ENCODE data around the gene CACNB2. TPM values are rescaled to one million over a fixed set of nuclear protein-coding genes. Genes with fewer than 3 reads are reported as not detected.

The CACNB2 gene
- total and polyA plus RNA-seq, 2 donors (not counting 3 experiments of a cell fraction or from before 2014, with no cell fraction given), result not detected

GRCh38 chr10:18261768-18262231, 121.6 kb downstream of the CACNB2 start:
- no peak overlapping the region for H3K27ac ChIP-seq (ENCODE audit: insufficient read depth, low read depth, low read length)
- TF ChIP-seq JUN (IDR thresholded peaks at IDR 0.05; ENCODE audit: borderline replicate concordance, insufficient read depth, insufficient read length, low read depth), result no peak
- TF ChIP-seq MYC (IDR thresholded peaks at IDR 0.05; ENCODE audit: low read depth, low read length), result no peak
- no peak for TF ChIP-seq CTCF (IDR thresholded peaks at IDR 0.05; ENCODE audit: extremely low read depth in 1 of 2, insufficient read depth in 1 of 2, low read depth in 1 of 2, low read length in 2 of 2)
- no peak for TF ChIP-seq GATA2 (IDR thresholded peaks at IDR 0.05; ENCODE audit: insufficient read depth, insufficient read length, low read depth, low read length)
- TF ChIP-seq POLR2AphosphoS5 (IDR thresholded peaks at IDR 0.05; ENCODE audit: insufficient read depth, low read depth, low read length), result no peak
- no peak for TF ChIP-seq MAX (IDR thresholded peaks at IDR 0.05; ENCODE audit: insufficient read depth, insufficient read length)
- TF ChIP-seq EZH2 (IDR thresholded peaks at IDR 0.05; ENCODE audit: borderline replicate concordance, low read depth, low read length, severe bottlenecking), result no peak
- no peak for TF ChIP-seq POLR2A (IDR thresholded peaks at IDR 0.05; ENCODE audit: low read depth, low read length)
- TF ChIP-seq FOS (IDR thresholded peaks at IDR 0.05; ENCODE audit: borderline replicate concordance, insufficient read depth, low read length), result no peak
- no peaks in the 10 kb centered on the region for H3K79me2 ChIP-seq (ENCODE audit: control insufficient read depth, insufficient read depth, low read length)
- no peak overlapping the region for H3K9ac ChIP-seq (replicated peaks; ENCODE audit: extremely low read depth, insufficient read depth, low read length)
- no TSS peak for BruUV-seq (replicated peaks)
- H2AFZ ChIP-seq (ENCODE audit: low read depth, low read length), result no peak overlapping the region
- no peaks in the 10 kb centered on the region for H3K9me3 ChIP-seq (replicated peaks; ENCODE audit: control insufficient read depth, insufficient read depth, low read length)
- no peaks in the 10 kb centered on the region for H3K27me3 ChIP-seq (ENCODE audit: control insufficient read depth in 2 of 2, insufficient read depth in 2 of 2, low read length in 2 of 2)
- no peaks in the 10 kb centered on the region for H3K36me3 ChIP-seq (ENCODE audit: control insufficient read depth in 2 of 2, extremely low read depth in 1 of 2, insufficient read depth in 2 of 2, low read length in 2 of 2)
- no peak for DNase-seq (ENCODE audit: low read depth, low spot score)
- H4K20me1 ChIP-seq (replicated peaks; ENCODE audit: control insufficient read depth, extremely low read depth, insufficient read depth, low read length), result no peaks in the 10 kb centered on the region
- no peak overlapping the region for H3K4me2 ChIP-seq (ENCODE audit: insufficient read depth, low read length)
- H3K4me3 ChIP-seq (replicated peaks in 1 of 3; ENCODE audit: insufficient read depth in 1 of 3, low read depth in 1 of 3, low read length in 3 of 3), result no peak overlapping the region
- intact Hi-C loops (cut with micrococcal nuclease) (no loop called here), dilution Hi-C loops (cut with MboI; ENCODE audit: extremely low pct_ligation_motif_present, low sequenced_read_pairs) (no loop called here)
- no peak for FAIRE-seq
- no peaks in the 10 kb centered on the region for H3K9me1 ChIP-seq (replicated peaks; ENCODE audit: control insufficient read depth, extremely low read depth, insufficient read depth, low read length)
- ChIA-PET CTCF (no interaction called here), POLR2A (no interaction called here)
- H3K4me1 ChIP-seq (ENCODE audit: control insufficient read depth, extremely low read depth, insufficient read depth, low read length), result no peaks in the 10 kb centered on the region

Data from endothelial cell of umbilical vein (primary cell).